Osteocyte (in vitro differentiated cells): ENCODE measurements around the gene CYSRT1. TPM values are rescaled to one million over a fixed set of nuclear protein-coding genes. Genes with fewer than 3 reads are reported as not detected.
A peak's percentile ranks its signal among the peaks of the same experiment; 100 is the strongest.

ENCODE experiments used
- DNase-seq: peaks from one replicate; pipeline ENCODE4 v3.0.0; 2021; ENCODE audit warnings: mixed read lengths; ENCODE audit not compliant: unreplicated experiment; ENCODE audit errors: extremely low spot score
- H3K27ac Mint-ChIP-seq: one replicate; pipeline ENCODE4 v1.8.0; 2021; ENCODE audit warnings: mild to moderate bottlenecking, mixed read lengths; ENCODE audit not compliant: unreplicated experiment
- H3K27me3 Mint-ChIP-seq: one replicate; pipeline ENCODE4 v1.8.0; 2021; ENCODE audit warnings: mixed read lengths; ENCODE audit not compliant: unreplicated experiment
- H3K36me3 Mint-ChIP-seq: one replicate; pipeline ENCODE4 v1.8.0; 2021; ENCODE audit warnings: mixed read lengths; ENCODE audit not compliant: unreplicated experiment
- H3K4me1 Mint-ChIP-seq: one replicate; pipeline ENCODE4 v1.8.0; 2021; ENCODE audit warnings: mixed read lengths; ENCODE audit not compliant: unreplicated experiment
- H3K4me3 Mint-ChIP-seq: one replicate; pipeline ENCODE4 v1.8.0; 2021; ENCODE audit warnings: mild to moderate bottlenecking, moderate library complexity, mixed read lengths; ENCODE audit not compliant: unreplicated experiment
- H3K9me3 Mint-ChIP-seq: one replicate; pipeline ENCODE4 v1.8.0; 2021; ENCODE audit warnings: mixed read lengths; ENCODE audit not compliant: unreplicated experiment
- CTCF ChIP-seq: fragments of 200-600 bp; sonication (generic); IDR thresholded peaks from 2 replicates; pipeline ENCODE4 v1.5.0; 2021; ENCODE audit warnings: antibody characterized with exemption, mild to moderate bottlenecking, moderate library complexity
- total RNA-seq: library from RNA; stranded (reverse); gene quantifications from 2 replicates; pipeline ENCODE4 v1.2.1, GENCODE V29; 2021

Gene CYSRT1
- total RNA-seq, 1 donor from 2014 or later: 1.7 TPM

- peak; percentile 99 for DNase-seq
- Mint-ChIP-seq H3K9me3 (no peaks in the 10 kb centered on the region), H3K27ac (peak overlapping the region; percentile 76), H3K4me3 (peak overlapping the region; percentile 74), H3K4me1 (peaks cover 15% of the 10 kb centered on the region), H3K36me3 (no peaks in the 10 kb centered on the region), H3K27me3 (no peaks in the 10 kb centered on the region)
- TF ChIP-seq CTCF: no peak
Measured at GRCh38 chr9:137223078-137223970, 1.6 kb upstream of the CYSRT1 start.

GRCh38 chr9:137225699-137226331 is 841 bp downstream of the CYSRT1 start:
- no peak for TF ChIP-seq CTCF
- no peaks in the 10 kb centered on the region for H3K27me3 Mint-ChIP-seq
- DNase-seq: no peak
- peaks cover 10% of the 10 kb centered on the region for H3K4me1 Mint-ChIP-seq
- H3K9me3 Mint-ChIP-seq: no peaks in the 10 kb centered on the region
- H3K36me3 Mint-ChIP-seq: no peaks in the 10 kb centered on the region
- H3K27ac Mint-ChIP-seq: no peak overlapping the region
- no peak overlapping the region for H3K4me3 Mint-ChIP-seq

- Mint-ChIP-seq H3K4me1 (peaks cover 10% of the 10 kb centered on the region), H3K27me3 (no peaks in the 10 kb centered on the region), H3K4me3 (no peak overlapping the region), H3K36me3 (no peaks in the 10 kb centered on the region), H3K9me3 (no peaks in the 10 kb centered on the region), H3K27ac (no peak overlapping the region)
- TF ChIP-seq CTCF: no peak
- DNase-seq: no peak
Measured at GRCh38 chr9:137226338-137227053, 1.5 kb downstream of the CYSRT1 start.

- H3K4me3 Mint-ChIP-seq: no peak within 1 kb of the TSS
- peak within 1 kb of the TSS; percentile 25 for H3K27ac Mint-ChIP-seq
- no peaks in the 10 kb centered on the region for H3K9me3 Mint-ChIP-seq
- H3K27me3 Mint-ChIP-seq: no peaks in the 10 kb centered on the region
- peaks cover 10% of the 10 kb centered on the region for H3K4me1 Mint-ChIP-seq
- no peaks in the 10 kb centered on the region for H3K36me3 Mint-ChIP-seq
- peak; percentile 91 for DNase-seq
- peak; percentile 89 for TF ChIP-seq CTCF
Measured at GRCh38 chr9:137227054-137227852, 2.3 kb downstream of the CYSRT1 start, which contains the start of gene RNF224. TSS of gene RNF224 (plus strand) at chr9:137227502. CDS start at chr9:137228336, 834 bp downstream.
